Measurements from ENCODE around the gene ACO1. TPM values are rescaled to one million over a fixed set of nuclear protein-coding genes. Genes with fewer than 3 reads are reported as not detected.
A peak's percentile ranks its signal among the peaks of the same experiment; 100 is the strongest.
"Not testable (repeated sequence)": the region's sequence is repeated elsewhere in the genome, so short reads cannot be mapped to it uniquely, and the experiment has no call there.

ACO1 gene
- 17.0 TPM for total RNA-seq

DNA sequence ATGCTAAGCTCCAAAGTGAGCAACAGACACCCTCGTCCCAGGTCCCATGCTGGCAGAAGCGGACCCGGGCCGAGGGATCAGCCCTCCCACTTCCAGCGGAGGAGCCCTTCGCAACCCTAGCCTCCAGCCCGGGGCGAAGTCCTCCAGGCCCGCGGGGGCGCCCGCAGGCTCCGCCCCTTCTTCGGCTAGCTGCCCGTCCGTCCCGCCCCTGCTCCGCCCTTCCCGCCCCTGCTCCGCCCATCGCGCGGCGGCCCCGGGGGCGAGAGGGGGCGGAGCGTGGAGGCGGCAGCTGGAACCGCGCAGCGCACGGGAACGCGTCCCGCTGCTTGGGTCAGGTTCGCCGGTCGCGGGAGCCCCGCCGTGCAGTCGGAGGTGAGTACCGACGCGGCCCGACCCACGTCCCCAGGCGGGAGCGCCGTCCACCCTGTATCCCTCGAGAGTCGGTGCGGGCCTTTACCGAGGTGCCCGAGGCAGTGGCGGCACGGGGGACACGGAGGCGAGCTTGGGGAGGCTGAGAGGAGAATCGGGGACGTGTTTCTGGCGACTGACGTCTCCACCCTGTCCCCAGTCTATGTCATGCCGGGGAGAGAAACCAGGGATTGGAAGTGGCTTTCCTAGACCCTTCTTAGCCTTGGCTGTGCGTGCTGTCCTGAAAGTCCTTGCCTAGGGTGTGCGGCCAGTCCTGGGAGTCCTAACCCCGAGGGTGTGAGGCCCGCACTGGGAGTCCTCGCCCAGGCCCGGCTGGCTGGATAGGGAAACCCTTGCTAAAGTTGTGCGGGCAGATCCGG is at the start of gene ACO1:
TSS of gene ACO1 (plus strand) at position 280 of the 788 bp plus-strand sequence. CDS start 20,864 bp downstream, outside the sequence.
- DNase-seq, result peak; percentile 80

DNA sequence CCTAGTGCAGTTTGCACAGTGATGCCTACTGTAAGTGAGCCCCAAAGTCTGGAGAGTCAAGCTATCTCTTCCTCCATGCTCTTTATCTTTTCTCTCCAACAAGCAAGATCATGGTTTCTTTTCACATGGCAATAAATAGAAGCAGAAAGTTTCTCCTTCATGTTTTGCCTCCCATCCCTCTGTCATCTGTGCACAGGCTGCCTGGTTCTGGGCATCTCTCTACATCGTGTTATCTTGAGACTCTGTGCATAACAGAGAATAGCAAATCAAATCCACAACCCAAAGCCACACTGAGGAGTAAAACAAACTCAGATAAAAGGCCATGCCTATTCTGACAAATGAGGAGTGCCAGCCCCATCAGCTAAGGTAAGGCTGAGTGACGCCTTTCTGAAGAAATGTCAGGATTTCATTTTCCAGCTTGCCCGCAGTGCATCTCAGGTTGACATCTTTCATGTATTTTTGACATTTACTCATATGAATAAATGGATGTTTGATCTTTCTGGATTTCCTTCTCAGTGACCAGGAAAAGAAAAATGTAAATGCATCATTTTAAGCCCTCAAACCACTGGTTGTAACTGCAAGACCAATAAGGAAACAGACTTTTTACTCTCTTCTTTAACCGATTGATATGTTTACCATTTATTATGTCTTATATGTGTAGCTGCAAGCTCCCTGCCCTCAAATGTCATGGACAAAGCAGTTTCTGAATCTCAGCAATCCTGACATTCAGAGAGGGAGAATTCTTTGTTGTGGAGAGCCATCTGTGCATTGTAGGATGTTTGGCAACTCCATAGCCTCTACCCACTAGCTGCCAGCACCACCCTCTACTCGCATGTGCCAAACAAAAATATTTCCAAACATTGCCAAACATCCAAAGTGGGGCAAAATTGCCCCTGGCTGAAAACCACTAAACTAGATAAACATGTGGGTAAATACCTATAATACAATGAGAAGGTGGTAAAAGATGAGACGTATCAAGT is 49.2 kb upstream of the ACO1 start:
- DNase-seq, result no peak

DNA sequence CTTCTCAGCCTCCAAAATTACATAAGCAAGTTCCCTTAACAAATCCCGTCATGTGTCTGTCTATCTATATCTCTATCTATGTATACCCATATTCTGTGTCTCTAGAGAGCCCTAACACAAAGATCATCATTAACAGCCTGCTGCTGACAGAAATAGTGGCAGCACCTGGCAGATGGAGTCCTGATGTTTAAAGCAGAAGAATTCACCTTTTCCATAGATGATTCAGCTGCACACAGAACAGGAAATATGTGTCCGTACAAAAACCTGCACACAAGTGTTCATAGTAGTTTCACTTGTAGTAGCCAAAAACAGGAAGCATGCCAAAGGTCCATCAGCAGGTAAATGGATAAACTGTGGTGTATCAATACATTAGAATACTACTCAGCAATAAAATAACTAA is 45.0 kb upstream of the ACO1 start:
- no peak for DNase-seq

DNA sequence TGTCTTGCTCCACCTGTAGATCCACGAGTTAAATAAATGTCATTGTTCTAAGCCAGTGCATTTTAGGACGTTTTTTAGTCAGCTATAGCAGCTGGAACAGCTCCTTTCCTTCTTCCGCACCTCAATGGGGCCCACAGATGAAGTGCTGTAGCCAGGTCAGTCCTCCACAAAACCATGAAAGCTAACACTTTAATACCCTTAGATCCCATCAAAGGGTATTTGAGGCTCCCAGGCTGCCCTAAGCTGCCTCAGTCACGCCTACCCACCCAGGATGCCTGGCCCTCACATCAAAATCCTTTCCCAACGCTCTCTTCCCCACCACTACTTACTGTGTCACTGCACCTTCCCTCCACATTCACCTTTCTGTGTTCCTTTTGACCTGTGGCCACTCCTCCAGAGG is 44.1 kb upstream of the ACO1 start:
- DNase-seq, result no peak

DNA sequence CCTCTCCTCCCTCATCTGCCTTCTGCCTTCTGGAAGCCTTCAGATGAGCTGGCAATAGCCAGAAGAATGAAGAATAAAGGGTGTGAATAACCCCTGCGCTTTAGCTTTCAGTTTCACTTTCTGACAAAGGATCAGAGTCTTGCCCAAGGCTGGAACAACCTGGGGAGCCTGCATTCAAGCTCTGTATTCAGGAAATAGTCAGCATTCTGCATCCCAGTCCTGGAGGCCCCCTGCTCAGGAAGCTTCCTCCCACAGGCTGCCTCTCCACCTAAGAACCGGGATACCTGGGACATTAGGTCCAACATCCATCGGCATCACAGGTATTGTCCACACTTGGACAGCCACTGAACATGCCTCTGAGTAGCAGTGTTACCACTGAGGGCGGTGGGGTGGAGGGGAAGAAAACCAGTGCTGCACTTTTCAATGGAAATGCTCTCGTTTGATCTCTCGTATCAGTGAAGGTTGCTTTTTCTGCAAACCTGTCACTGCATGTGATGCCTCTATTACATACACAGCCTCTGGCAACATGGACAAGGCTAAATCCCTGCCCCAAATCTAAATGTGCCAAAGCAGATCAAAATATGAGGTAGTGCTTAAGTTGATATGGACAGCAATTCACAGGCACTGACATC is 39.8 kb upstream of the ACO1 start:
- DNase-seq, result no peak

DNA sequence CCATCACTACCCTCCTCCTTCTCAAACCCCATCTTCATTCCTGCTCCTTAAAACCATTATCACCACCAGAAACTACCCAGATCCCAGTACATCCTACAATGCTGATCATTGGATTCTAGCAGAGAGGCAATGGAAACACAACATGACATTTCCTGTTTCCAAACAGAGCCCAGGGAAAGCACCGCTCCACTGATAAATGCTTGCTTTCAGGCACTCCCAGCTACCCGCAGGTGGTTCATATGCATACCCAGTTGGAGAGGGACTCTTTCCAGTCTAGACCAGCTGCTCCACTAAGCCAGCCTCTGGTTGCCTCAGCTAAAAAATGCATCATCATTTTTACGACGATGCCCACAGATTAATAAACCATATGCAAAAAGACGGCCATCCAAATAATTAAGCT is 39.2 kb upstream of the ACO1 start:
- no peak for DNase-seq

DNA sequence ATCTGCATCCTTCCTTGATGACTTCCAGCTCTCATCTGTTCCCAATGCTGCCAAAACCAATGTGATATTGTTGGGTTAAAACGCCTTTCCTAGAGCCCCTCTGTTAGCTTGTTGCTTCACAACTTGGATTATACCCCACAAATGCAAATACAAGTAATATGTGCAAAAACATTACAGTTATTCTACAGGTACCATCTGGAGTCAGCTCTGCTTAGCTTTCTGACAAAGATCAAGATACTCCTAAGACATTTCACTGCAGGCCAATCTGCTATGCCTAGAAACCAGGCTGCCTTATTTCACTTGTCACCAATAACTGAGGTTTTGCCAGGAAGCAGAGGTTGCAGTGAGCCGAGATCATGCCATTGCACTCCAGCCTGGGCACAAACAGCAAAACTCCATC is 36.9 kb upstream of the ACO1 start:
- DNase-seq, result no peak

DNA sequence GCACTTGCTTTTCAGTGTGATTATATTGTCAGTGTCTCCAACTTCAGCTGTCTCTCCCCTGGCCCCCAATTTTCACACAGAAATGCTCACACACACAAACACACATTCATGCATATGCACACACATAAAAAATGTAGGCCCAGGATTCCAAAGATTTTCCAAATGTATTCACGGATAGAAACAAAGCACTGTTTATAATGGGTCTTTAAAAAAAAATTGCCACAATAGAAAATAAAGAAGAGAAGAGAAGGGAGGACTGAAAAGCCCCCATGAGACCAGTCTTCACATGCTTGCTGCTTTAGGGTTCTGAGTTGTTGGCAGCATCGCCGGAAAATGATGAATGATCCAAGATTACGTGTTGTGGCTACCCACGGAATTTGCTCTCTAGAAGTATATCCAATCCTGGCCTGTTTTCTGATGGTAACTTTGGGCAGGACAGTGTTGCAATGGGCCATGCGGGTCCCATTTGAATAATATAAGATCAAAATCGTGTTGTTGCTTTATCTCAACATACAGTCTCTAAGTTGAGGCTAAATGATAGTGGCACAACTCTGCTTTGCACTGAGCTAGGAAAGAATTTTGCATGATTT is 36.2 kb upstream of the ACO1 start:
- DNase-seq, result no peak

DNA sequence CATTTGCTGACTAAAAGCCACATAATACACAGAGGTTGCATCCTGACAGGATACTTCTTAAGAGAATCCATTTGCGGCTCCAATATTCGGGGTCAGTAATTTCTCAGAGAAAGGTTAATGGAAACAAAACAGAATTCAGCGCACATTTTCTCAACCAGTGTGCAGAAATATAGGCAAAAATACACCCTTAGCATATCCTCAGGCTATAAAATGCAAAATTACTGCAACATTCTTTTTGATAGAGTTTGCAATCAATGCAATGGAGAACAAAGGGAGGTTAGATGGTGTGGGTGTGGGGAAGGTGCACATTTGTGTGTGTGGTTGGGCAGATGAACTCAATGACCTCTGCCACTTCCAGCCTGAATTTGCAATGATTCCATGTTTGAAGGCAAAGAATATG is 35.4 kb upstream of the ACO1 start:
- no peak for DNase-seq

DNA sequence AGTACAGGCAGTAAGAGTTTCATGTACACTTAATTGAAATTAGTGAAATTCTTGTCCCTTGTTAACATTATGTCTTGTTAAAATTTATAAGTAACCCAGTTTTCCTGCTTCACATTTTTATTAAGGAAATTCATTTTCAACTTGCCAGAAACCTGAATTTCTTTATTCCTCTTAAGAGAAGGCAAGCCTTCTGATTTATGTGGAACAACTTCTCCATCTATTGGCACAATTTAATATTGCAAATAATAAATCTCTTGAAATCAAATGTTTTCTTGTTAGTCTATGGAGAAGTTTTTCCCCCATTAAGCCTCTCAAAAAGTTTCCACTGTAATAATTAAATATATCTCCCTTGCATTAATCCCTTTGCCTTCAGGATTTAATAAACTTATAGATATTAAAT is 33.8 kb upstream of the ACO1 start:
- DNase-seq, result no peak

DNA sequence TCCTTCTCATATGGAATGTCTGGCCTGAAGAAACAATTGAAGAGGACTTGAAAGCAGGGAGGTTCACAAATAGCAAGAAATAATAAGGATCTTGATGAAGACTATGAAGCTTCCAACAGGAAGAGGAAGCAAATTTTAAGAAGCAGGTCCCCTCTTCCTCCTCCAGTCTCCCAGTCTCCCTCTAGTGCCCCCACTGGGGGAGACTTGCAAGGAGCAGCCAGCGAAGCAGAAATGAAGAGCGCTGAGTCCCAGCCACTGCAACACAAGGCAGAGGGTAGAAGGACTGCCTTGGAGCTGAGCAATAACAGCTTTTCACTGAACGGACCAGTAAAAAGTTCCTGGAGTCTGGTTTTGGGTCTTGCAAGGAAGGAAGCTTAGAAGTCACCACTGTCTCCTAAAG is 32.6 kb upstream of the ACO1 start:
- DNase-seq, result no peak

DNA sequence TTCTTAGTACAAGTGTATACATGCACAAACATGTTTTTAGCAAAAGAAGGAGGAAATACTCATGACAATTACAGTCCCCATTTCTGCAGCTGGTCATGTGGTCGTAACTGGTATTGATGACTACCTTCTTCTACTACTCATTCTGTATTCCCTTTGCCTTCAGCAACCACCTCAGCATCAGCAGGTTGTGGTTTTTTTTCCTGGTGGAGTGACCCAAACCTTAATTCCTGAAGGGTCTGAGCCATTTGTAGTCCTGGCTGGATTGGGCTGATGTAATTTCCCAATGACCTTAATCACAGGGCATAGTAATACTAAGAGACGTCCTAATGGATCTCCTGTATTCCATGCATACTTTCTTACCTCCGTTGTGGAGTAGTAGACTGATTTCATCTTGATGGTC is 31.0 kb upstream of the ACO1 start:
- not testable (repeated sequence) for DNase-seq

DNA sequence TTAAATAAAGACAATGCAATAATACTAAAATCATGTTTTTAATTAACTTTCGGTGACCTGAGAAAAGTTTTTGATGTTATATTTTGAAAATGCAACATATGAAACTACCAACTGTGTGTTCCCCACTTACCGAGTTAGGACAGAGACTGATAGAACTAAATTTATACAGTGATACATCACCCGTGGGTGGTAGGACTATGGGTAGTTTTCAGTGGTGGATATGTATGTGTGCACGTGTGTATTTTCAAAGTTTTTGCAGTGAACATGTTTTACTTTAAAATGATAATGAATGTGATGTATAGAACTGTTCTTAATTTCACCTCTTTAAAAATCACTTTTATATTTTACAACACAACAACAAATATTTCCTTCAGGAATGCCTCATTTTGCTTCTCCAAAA is 25.0 kb upstream of the ACO1 start:
- no peak for DNase-seq

DNA sequence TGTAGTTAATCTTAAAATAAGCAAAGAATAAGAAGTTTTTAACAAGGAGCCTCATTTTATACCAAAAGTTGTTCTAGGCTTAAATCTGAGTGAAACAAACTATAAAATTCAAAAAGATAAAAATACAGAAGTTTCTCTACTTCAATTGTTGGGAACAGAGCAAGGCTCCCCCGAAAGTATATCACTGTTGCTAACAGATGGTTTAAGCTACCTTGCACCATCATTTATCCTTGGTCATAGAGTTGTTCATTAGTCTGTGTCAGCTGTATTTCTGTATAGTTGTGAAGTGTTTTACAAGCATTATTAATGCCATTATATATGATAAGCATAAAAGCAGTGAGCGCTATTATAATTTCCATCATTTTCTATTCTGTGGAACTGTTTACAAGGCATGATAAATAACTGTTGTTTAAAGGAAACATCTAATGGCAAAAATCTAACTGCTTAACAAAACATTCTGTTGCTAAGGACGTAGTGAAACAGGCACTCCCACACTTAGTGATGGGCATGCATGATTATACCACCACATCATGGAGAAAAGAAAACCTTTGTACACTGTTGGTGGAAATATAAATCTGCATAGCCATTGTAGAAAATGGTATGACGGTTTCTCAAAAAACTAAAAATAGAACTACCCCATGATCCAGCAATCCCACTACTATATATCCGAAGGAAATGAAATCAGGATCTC is 23.3 kb upstream of the ACO1 start:
- DNase-seq, result no peak

DNA sequence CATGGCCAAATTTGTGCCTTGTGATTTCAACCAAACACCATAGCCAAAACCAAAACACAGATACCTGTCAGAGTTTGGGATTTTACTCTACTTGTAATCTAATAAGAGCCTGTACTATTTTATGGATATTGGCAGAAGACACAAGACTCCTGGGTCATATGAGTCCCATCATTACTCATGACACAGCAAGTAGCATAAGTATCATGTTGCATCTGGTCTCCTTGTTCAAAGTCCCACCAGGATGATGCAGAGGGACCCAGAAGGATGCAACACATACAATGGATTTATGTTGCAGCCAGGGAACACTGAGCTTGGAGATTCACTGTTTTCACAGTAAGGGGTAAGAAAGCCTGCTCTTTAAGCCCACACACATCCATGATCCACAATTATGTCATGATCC is 13.2 kb upstream of the ACO1 start:
- no peak for DNase-seq

DNA sequence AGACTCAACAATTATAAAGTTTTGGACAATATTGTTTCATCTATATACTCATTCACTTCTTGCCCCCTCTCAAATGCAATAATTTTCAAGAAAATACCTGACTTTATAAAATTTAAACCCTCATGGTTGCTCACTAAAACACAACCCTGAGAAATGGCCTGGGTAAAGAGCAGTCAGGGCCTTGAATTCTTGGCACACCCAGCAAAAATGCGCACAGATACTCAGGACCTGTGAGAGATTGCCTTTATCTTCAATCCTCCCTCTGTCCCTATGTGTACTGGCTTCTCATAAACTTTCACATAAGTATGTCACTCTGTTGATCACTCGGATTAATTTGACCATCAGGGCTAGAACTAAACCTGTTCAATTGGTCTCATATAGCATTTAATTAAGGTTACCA is 12.8 kb upstream of the ACO1 start:
- no peak for DNase-seq

DNA sequence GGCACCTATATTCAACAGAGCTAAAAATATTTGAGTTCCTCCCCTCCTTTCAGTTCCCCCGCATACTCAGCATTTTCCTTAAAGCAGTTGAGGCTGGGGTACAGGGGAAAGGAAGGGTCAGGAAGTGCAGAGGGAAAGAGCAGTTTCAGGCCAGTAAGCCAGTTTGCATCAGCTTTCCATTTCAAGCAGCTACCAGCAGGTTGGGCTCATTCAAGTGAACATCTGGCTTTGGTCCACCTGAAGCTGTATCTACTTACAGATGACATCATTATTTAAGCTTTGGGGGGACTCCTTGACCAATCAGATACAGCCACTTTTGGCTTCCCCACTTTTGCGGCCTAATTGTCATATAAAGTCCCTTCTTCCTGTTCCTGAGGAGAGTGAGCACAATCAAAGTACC is 8.2 kb upstream of the ACO1 start:
- DNase-seq, result no peak

DNA sequence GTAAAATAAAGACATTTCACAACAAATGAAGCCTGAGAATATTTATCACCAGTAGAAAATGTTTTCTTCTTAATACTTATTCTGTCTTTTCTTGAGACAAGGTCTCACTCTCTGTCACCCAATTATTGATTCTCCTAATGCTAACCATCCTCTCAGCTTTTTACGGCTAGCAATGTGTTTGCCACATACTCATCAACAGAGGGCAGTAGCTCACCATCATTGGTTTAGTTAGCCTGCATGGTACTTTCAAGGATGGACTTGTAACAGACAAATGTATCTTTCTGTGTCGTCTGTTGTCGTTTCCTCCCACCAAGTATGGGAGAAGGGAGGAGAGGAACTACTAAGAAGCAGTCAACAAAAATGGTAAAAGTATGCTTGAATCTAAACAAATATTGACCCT is 5.9 kb upstream of the ACO1 start:
- no peak for DNase-seq

DNA sequence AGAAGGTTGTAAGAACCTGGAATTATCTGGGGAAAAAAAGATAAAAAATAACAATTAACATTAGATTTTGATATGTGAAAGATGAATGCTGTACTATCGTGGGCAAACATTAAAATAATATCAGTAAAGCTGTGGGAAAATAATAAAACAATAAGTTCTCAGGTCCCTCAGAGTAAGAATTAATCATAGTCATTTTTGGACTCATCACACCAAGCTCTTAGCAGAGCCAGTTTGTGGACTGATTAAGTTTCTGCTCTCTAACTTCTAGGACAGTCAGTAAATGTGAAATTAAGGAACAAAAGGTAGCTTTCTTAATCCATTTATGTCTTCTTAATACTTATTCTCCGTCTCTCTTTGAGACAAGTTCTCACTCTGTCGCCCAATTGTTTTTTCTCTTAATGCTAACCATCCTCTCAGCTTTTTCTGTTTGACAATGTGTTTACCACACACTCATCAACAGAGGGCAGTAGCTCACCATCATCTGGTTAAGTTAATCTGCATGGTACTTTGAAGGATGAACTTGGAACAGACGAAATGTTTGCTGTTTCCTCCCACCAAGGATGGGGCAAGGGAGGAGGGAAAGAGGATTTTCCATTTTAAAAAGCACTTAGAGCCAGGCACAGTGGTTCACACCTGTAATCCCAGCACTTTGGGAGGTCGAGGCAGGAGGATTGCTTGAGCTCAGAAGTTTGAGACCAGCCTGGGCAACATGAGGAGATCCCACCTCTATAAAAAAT is 5.3 kb upstream of the ACO1 start:
- peak; percentile 17 for DNase-seq

DNA sequence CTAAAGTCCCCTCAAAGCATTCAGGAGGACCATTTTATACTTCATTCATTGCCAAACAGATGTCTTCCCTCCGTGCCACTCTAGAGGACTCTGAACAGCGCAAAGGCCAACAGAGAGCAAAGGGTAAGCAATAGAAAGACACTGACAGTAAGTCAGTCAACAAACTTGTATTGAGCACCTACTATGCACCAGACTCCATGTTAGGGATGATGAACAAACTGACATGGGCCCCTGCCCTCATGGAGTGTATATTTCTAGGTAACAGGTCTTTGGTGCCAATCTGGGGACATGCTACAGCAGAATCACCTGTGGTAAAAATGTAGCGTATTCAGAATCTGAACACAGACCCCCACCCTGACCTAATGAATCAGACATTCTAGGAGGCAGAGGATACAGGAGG is 3.5 kb upstream of the ACO1 start:
- no peak for DNase-seq

All from occipital lobe (tissue), 2 donors.